ENCODE data around the gene CRIM1. TPM values are rescaled to one million over a fixed set of nuclear protein-coding genes. Genes with fewer than 3 reads are reported as not detected.

The CRIM1 gene
- total RNA-seq, 6 donors from 2014 or later = 74.7 to 128 (median 110) TPM

DNA sequence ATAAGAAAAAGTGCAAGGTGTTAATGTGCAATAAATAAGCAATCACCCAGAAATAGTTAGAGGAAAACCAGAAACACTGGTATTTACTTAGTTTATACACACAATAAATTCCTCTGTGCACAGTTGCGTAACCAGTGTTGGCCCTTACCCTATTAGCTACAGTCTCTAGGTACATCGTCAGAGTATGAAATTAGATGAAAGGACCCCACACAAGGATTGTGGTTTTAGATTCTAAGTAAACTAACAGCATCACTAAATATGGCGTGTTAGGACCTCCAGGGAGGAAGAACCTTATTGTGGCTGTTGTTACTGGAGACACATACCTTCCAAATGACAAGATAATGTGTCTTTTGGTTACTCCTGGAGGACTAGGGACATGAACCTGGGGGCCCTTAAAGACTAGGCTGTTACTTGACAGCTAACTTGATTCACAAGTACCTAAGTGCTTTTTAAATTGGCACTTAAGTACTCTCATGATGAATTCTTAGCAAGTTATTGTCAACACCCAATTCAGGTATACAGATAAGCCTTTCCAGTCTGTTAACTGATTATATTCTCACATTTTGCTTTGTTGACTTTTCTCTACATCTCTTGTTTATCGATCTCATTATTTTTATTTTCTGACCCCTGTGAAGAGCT lies 127.1 kb downstream of the CRIM1 start:
- 62% methylated on average over 4 of the region's 4 CpGs for WGBS, 2 donors
- ATAC-seq (ENCODE audit: low FRiP score in 2 of 2) (peak in 1 of 2 donors; percentile 11), DNase-seq (no peak)
- peak overlapping the region in 1 of 4 donors; percentile 44 for H3K27ac ChIP-seq
- peaks cover 25 to 58% (median 37%) of the 10 kb centered on the region in 4 donors for H3K4me1 ChIP-seq
- H3K9me3 ChIP-seq = no peaks in the 10 kb centered on the region
- no peak for TF ChIP-seq EP300 (IDR thresholded peaks at IDR 0.05)
- no peak for TF ChIP-seq POLR2AphosphoS5 (IDR thresholded peaks at IDR 0.05)
- TF ChIP-seq, protein P1, sequence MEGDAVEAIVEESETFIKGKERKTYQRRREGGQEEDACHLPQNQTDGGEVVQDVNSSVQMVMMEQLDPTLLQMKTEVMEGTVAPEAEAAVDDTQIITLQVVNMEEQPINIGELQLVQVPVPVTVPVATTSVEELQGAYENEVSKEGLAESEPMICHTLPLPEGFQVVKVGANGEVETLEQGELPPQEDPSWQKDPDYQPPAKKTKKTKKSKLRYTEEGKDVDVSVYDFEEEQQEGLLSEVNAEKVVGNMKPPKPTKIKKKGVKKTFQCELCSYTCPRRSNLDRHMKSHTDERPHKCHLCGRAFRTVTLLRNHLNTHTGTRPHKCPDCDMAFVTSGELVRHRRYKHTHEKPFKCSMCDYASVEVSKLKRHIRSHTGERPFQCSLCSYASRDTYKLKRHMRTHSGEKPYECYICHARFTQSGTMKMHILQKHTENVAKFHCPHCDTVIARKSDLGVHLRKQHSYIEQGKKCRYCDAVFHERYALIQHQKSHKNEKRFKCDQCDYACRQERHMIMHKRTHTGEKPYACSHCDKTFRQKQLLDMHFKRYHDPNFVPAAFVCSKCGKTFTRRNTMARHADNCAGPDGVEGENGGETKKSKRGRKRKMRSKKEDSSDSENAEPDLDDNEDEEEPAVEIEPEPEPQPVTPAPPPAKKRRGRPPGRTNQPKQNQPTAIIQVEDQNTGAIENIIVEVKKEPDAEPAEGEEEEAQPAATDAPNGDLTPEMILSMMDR (IDR thresholded peaks at IDR 0.05) = no peak
- no peak for TF ChIP-seq POLR2A (IDR thresholded peaks at IDR 0.05)
- no peaks in the 10 kb centered on the region for H3K27me3 ChIP-seq
- peaks cover 4 to 30% (median 10%) of the 10 kb centered on the region in 4 donors for H3K36me3 ChIP-seq
- H3K4me3 ChIP-seq = no peak overlapping the region

DNA sequence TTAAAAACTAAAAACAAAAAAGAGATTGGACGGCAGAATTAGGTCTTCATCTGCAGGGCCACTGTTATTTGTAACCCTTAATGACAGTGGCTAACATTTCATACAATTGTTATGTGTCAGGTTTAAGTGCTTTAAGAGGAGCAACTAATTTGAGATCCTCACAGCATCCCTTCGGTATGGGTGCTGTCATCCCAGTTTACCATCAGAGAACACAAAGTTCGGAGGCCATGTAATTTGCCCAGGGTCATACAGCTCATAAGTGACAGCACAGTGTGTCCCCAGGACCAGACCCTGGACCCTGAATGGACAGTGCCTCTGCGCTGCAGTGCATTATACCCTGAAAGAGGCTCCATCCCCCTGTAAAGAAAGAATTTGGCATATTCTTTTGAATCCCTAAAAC lies 127.7 kb downstream of the CRIM1 start:
- peaks cover 4 to 30% (median 9%) of the 10 kb centered on the region in 4 donors for H3K36me3 ChIP-seq
- TF ChIP-seq EP300 (IDR thresholded peaks at IDR 0.05) = no peak
- TF ChIP-seq POLR2AphosphoS5 (IDR thresholded peaks at IDR 0.05) = no peak
- TF ChIP-seq, protein P1 (IDR thresholded peaks at IDR 0.05) = no peak
- no peak for ATAC-seq (ENCODE audit: low FRiP score in 2 of 2)
- H3K4me3 ChIP-seq = no peak overlapping the region
- 90 to 92% methylated on average over 4 of the region's 4 CpGs for WGBS, 2 donors
- peak overlapping the region in 1 of 4 donors; percentile 44 for H3K27ac ChIP-seq
- H3K9me3 ChIP-seq = no peaks in the 10 kb centered on the region
- no peak for DNase-seq
- H3K27me3 ChIP-seq = no peaks in the 10 kb centered on the region
- H3K4me1 ChIP-seq = peaks cover 24 to 52% (median 33%) of the 10 kb centered on the region in 4 donors

DNA sequence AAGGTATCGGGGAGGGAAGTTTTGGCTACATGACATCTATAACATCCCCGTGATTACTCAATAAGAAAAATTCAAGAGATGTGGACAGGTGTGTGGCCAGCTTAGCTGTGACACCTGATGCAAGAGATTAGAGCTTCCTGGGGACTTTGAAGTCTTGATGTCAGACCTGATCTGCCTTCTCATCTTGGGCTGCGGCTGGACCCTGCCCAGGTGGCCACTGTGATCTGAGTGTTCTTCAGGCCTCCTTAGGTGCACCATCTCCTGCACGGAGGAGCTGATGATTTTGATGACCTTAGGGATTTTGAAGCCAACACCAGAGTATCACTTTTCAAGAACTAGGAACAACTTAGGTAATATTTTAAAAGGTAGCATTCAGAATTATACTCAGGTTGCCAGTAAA lies 128.9 kb downstream of the CRIM1 start:
- WGBS, 2 donors = 95% methylated on average over 4 of the region's 4 CpGs
- TF ChIP-seq POLR2AphosphoS5 (IDR thresholded peaks at IDR 0.05) = no peak
- Histone ChIP-seq H3K27ac (peak overlapping the region in 1 of 4 donors; percentile 42), H3K4me1 (peaks cover 24 to 45% (median 34%) of the 10 kb centered on the region in 4 donors), H3K9me3 (no peaks in the 10 kb centered on the region), H3K27me3 (no peaks in the 10 kb centered on the region), H3K4me3 (no peak overlapping the region), H3K36me3 (peaks cover 2 to 22% (median 6%) of the 10 kb centered on the region in 4 donors)
- DNase-seq = no peak
- ATAC-seq (ENCODE audit: low FRiP score in 2 of 2) = no peak

DNA sequence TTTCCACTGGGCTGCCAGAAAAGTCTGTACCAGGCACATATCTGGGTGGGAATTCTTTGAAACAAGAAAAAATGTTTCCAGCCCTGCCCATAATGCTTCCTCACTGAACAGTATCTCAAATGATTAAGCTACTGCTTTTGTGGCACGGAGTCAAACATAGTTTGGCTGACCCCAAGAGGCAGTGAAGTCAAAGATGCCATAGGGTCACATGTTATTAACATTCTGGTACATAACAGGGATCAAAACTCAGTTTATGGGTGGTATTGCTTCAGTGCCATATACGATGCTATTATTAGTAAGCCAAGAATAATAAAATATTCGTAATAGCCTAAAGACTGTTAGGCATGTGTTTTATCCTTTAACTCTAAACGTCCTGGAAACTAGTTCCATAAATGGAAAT lies 129.9 kb downstream of the CRIM1 start:
- no peaks in the 10 kb centered on the region for H3K9me3 ChIP-seq
- ATAC-seq (ENCODE audit: low FRiP score in 2 of 2) (peak in 1 of 2 donors; percentile 56), DNase-seq (no peak)
- H3K4me1 ChIP-seq = peaks cover 24 to 45% (median 34%) of the 10 kb centered on the region in 4 donors
- TF ChIP-seq, protein P1 (IDR thresholded peaks at IDR 0.05) = no peak
- TF ChIP-seq POLR2A (IDR thresholded peaks at IDR 0.05) (no peak), EP300 (IDR thresholded peaks at IDR 0.05) (no peak), POLR2AphosphoS5 (IDR thresholded peaks at IDR 0.05) (no peak)
- WGBS, 2 donors = 61 to 62% methylated on average over 4 of the region's 4 CpGs
- H3K27me3 ChIP-seq = no peaks in the 10 kb centered on the region
- H3K27ac ChIP-seq = peak overlapping the region in 3 of 4 donors; percentile 33 to 42 (median 41)
- H3K4me3 ChIP-seq = no peak overlapping the region
- H3K36me3 ChIP-seq = peaks cover 0 to 12% (median 0%) of the 10 kb centered on the region in 4 donors

DNA sequence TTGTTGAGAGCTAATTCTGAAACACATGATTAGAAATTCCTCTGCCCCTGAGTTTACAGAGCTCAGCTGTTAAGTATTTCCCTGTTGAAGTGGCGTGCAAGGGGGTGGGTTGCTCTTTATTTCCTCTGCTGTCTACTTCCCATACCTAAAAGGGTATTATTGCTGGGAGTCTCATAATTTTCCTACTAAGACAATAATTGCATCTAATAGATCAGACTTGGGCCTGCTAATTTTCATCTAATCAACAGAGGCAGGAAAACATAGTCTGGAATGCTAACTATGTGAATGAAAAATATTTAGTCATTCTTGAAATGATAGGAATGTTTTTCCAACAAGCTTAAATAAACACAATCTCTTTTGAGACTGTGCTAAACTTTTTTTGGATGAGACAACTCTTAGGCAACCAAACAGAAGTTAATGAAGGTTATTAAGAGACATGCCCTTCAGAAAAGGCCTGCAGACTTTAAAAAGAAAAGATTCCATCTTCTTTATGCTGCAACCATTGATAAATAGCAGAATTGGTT lies 131.0 kb downstream of the CRIM1 start:
- peak in 1 of 2 donors; percentile 40 for ATAC-seq (ENCODE audit: low FRiP score in 2 of 2)
- Histone ChIP-seq H3K27me3 (no peaks in the 10 kb centered on the region), H3K4me3 (no peak overlapping the region), H3K9me3 (no peaks in the 10 kb centered on the region), H3K4me1 (peaks cover 24 to 45% (median 34%) of the 10 kb centered on the region in 4 donors), H3K27ac (peak overlapping the region; percentile 7 to 70 (median 20)), H3K36me3 (peaks cover 0 to 4% (median 0%) of the 10 kb centered on the region in 4 donors)
- TF ChIP-seq, protein P1 (IDR thresholded peaks at IDR 0.05) = no peak
- no peak for TF ChIP-seq POLR2A (IDR thresholded peaks at IDR 0.05)
- TF ChIP-seq POLR2AphosphoS5 (IDR thresholded peaks at IDR 0.05) = no peak
- no peak for TF ChIP-seq EP300 (IDR thresholded peaks at IDR 0.05)
- 53 to 70% methylated on average over 1 of the region's 1 CpG for WGBS, 2 donors
- DNase-seq = no peak

All from upper lobe of left lung (tissue), 6 donors.